ENCODE measurements around the gene GRIK2. TPM values are rescaled to one million over a fixed set of nuclear protein-coding genes. Genes with fewer than 3 reads are reported as not detected.

Gene GRIK2
- polyA plus RNA-seq, 1 experiment = 12.8 TPM

GRCh38 chr6:101434601-101435000, 41.1 kb downstream of the GRIK2 start:
- Histone ChIP-seq H3K9me3 (ENCODE audit: control insufficient read depth, insufficient read depth, low read length) (no peaks in the 10 kb centered on the region), H3K27me3 (ENCODE audit: control insufficient read depth, insufficient read depth, low read length) (no peaks in the 10 kb centered on the region), H3K27ac (ENCODE audit: low read depth, low read length) (no peak overlapping the region), H3K4me3 (ENCODE audit: low read depth, low read length) (no peak overlapping the region)
- ChIA-PET POLR2A (no interaction called here), CTCF (no interaction called here)
- TF ChIP-seq CTCF (IDR thresholded peaks at IDR 0.05; ENCODE audit: low read depth, low read length) = no peak
- DNase-seq (ENCODE audit: low read depth, low spot score) = no peak

- POLR2A ChIA-PET = no interaction called here
- Histone ChIP-seq H3K27ac (ENCODE audit: low read depth, low read length) (no peak overlapping the region), H3K9me3 (ENCODE audit: control insufficient read depth, insufficient read depth, low read length) (no peaks in the 10 kb centered on the region), H3K27me3 (ENCODE audit: control insufficient read depth, insufficient read depth, low read length) (no peaks in the 10 kb centered on the region), H3K4me3 (ENCODE audit: low read depth, low read length) (no peak overlapping the region)
- CTCF ChIA-PET = no interaction called here
- no peak for DNase-seq (ENCODE audit: low read depth, low spot score)
- no peak for TF ChIP-seq CTCF (IDR thresholded peaks at IDR 0.05; ENCODE audit: low read depth, low read length)
Observed at GRCh38 chr6:101435038-101435437, 41.5 kb downstream of the GRIK2 start.

- no peak overlapping the region for H3K4me3 ChIP-seq (ENCODE audit: low read depth, low read length)
- CTCF ChIA-PET = no interaction called here
- POLR2A ChIA-PET = no interaction called here
- H3K27ac ChIP-seq (ENCODE audit: low read depth, low read length) = no peak overlapping the region
- no peaks in the 10 kb centered on the region for H3K9me3 ChIP-seq (ENCODE audit: control insufficient read depth, insufficient read depth, low read length)
- no peak for DNase-seq (ENCODE audit: low read depth, low spot score)
- TF ChIP-seq CTCF (IDR thresholded peaks at IDR 0.05; ENCODE audit: low read depth, low read length) = no peak
- no peaks in the 10 kb centered on the region for H3K27me3 ChIP-seq (ENCODE audit: control insufficient read depth, insufficient read depth, low read length)
Observed at GRCh38 chr6:101439790-101440189, 46.3 kb downstream of the GRIK2 start.

GRCh38 chr6:101443315-101443714, 49.8 kb downstream of the GRIK2 start:
- ChIA-PET POLR2A (no interaction called here), CTCF (no interaction called here)
- H3K9me3 ChIP-seq (ENCODE audit: control insufficient read depth, insufficient read depth, low read length) = no peaks in the 10 kb centered on the region
- H3K4me3 ChIP-seq (ENCODE audit: low read depth, low read length) = no peak overlapping the region
- H3K27ac ChIP-seq (ENCODE audit: low read depth, low read length) = no peak overlapping the region
- H3K27me3 ChIP-seq (ENCODE audit: control insufficient read depth, insufficient read depth, low read length) = no peaks in the 10 kb centered on the region
- DNase-seq (ENCODE audit: low read depth, low spot score) = no peak
- no peak for TF ChIP-seq CTCF (IDR thresholded peaks at IDR 0.05; ENCODE audit: low read depth, low read length)

GRCh38 chr6:101444717-101445116, 51.2 kb downstream of the GRIK2 start:
- ChIA-PET CTCF (no interaction called here), POLR2A (no interaction called here)
- Histone ChIP-seq H3K27ac (ENCODE audit: low read depth, low read length) (no peak overlapping the region), H3K27me3 (ENCODE audit: control insufficient read depth, insufficient read depth, low read length) (no peaks in the 10 kb centered on the region), H3K4me3 (ENCODE audit: low read depth, low read length) (no peak overlapping the region), H3K9me3 (ENCODE audit: control insufficient read depth, insufficient read depth, low read length) (no peaks in the 10 kb centered on the region)
- no peak for DNase-seq (ENCODE audit: low read depth, low spot score)
- TF ChIP-seq CTCF (IDR thresholded peaks at IDR 0.05; ENCODE audit: low read depth, low read length) = no peak
